Measurements from ENCODE around the gene ELAVL1.

ELAVL1 gene

DNA sequence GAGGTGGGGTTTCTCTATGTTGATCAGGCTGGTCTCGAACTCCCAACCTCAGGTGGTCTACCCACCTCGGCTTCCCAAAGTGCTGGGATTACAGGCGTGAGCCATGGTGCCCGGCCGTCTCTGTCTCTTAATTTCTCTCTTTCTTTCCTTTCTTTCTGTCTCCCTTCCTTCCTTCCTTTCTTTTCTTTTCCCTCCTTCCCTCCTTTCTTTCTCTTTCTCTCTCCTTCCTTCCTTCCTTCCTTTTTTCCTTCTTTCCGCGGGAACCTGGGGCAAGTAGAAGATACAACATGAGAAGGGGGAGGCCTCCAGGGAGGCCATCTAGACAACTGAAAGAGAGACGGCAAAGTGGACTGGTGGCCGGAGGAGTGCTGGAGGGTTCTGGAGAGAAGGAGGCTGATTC is 15.2 kb upstream of the ELAVL1 start:
- H3K79me2 ChIP-seq (ENCODE audit: control insufficient read depth, insufficient read depth, low read length, unreplicated experiment) = no peaks in the 10 kb centered on the region
- H3K27ac ChIP-seq (ENCODE audit: low read depth, low read length) = no peak overlapping the region

DNA sequence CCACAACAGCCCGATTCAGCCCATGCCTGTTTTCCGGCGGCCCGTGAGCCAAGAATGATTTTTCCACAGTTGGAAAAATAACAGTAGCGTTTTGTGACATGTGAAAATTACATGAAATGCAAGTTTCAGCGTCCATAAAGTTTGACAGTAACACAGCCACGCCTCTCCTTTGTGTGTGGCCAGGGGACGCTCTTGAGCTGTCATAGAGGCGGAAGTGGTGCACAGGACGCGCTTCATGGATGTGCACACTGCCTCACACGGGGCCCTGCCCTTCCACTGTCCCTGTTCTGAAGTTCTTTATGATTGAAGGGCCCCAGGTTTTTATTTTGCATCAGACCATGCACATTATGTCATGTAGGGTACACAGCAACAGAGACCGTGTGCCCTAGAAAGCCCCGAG is 12.4 kb upstream of the ELAVL1 start:
- H3K4me3 ChIP-seq (ENCODE audit: low read depth, low read length) = no peak overlapping the region
- H3K79me2 ChIP-seq (ENCODE audit: control insufficient read depth, insufficient read depth, low read length, unreplicated experiment) = no peaks in the 10 kb centered on the region
- H2AFZ ChIP-seq (ENCODE audit: low read length, unreplicated experiment) = no peak overlapping the region
- no peak overlapping the region for H3K27ac ChIP-seq (ENCODE audit: low read depth, low read length)
- no peaks in the 10 kb centered on the region for H3K4me1 ChIP-seq (ENCODE audit: control insufficient read depth, insufficient read depth, low read length, unreplicated experiment)
- H3K27me3 ChIP-seq (ENCODE audit: insufficient read depth, low read length) = no peaks in the 10 kb centered on the region
- no peaks in the 10 kb centered on the region for H3K36me3 ChIP-seq (ENCODE audit: insufficient read depth, low read length)

More for the DNA sequence above, 15.2 kb upstream of the ELAVL1 start:
- no peaks in the 10 kb centered on the region for H3K4me1 ChIP-seq (ENCODE audit: control insufficient read depth, insufficient read depth, low read length, unreplicated experiment)
- H3K27me3 ChIP-seq (ENCODE audit: insufficient read depth, low read length) = no peaks in the 10 kb centered on the region
- H3K4me3 ChIP-seq (ENCODE audit: low read depth, low read length) = no peak overlapping the region
- no peaks in the 10 kb centered on the region for H3K36me3 ChIP-seq (ENCODE audit: insufficient read depth, low read length)
- no peak overlapping the region for H2AFZ ChIP-seq (ENCODE audit: low read length, unreplicated experiment)

DNA sequence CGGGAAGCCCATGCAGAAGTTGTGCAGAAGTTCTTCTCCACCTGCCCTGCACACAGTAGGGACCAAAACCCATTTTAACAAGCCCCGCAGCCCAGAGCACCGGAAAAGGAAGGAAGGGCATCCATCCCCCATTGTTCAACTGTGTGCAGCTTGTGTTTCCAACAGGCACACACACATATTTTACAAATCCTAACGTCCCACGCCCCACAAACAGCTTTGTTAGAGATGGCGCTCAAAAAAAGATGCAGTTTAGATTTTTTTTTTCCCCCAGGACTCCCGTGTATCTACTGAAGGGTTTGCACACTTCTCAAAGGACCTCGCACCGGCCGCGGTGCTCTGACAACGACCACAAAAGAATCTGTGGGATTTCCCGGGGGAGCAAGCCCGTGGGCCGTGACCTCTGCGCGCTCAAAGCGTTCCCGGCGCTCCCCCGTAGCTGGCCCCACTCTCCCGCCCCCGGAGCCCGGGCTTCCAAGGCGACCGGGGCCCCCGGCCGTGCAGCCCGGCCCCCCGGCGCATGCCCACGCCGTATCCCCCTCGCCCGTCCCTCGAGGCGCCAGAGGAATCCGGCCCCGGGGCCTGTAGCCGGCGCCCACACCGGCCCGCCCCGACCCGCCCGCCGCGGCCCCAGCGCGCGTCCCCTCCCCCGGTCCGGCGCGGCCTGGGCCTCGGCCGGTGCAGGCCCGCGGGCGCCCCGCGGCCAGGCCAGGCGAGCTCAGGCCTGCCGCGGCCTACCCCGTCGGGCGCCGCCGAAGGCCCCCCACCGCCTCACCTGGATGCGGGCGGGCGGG is 523 bp downstream of the ELAVL1 start:
- Histone ChIP-seq H3K27ac (ENCODE audit: low read depth, low read length) (peak overlapping the region; percentile 41), H3K79me2 (ENCODE audit: control insufficient read depth, insufficient read depth, low read length, unreplicated experiment) (peaks cover 52% of the 10 kb centered on the region), H2AFZ (ENCODE audit: low read length, unreplicated experiment) (no peak overlapping the region), H3K4me1 (ENCODE audit: control insufficient read depth, insufficient read depth, low read length, unreplicated experiment) (peaks cover 8% of the 10 kb centered on the region), H3K27me3 (ENCODE audit: insufficient read depth, low read length) (no peaks in the 10 kb centered on the region), H3K36me3 (ENCODE audit: insufficient read depth, low read length) (no peaks in the 10 kb centered on the region), H3K4me3 (ENCODE audit: low read depth, low read length) (peak overlapping the region; percentile 95)

DNA sequence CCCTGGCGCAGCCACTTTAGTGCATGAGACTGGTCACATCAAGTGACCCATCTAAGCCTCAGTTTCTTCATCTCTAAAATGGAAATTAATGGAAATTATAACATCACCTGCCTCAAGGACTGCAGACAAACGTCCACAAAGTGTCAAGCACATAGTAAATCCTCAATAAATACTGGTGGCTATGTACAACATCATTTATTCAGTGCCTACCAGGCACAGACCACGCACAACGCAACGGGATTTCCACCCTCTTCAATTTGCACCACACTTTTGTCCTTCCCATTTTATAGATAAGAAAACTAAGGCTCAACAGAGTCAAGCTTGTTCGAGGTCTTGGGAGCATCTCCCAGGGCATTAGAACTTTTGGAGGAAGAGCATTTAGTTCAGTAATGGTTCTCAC is 1.4 kb downstream of the ELAVL1 start:
- no peak overlapping the region for H2AFZ ChIP-seq (ENCODE audit: low read length, unreplicated experiment)
- H3K79me2 ChIP-seq (ENCODE audit: control insufficient read depth, insufficient read depth, low read length, unreplicated experiment) = peaks cover 61% of the 10 kb centered on the region
- H3K27ac ChIP-seq (ENCODE audit: low read depth, low read length) = no peak overlapping the region
- peak overlapping the region; percentile 95 for H3K4me3 ChIP-seq (ENCODE audit: low read depth, low read length)
- H3K27me3 ChIP-seq (ENCODE audit: insufficient read depth, low read length) = no peaks in the 10 kb centered on the region
- H3K36me3 ChIP-seq (ENCODE audit: insufficient read depth, low read length) = no peaks in the 10 kb centered on the region
- H3K4me1 ChIP-seq (ENCODE audit: control insufficient read depth, insufficient read depth, low read length, unreplicated experiment) = peaks cover 8% of the 10 kb centered on the region

DNA sequence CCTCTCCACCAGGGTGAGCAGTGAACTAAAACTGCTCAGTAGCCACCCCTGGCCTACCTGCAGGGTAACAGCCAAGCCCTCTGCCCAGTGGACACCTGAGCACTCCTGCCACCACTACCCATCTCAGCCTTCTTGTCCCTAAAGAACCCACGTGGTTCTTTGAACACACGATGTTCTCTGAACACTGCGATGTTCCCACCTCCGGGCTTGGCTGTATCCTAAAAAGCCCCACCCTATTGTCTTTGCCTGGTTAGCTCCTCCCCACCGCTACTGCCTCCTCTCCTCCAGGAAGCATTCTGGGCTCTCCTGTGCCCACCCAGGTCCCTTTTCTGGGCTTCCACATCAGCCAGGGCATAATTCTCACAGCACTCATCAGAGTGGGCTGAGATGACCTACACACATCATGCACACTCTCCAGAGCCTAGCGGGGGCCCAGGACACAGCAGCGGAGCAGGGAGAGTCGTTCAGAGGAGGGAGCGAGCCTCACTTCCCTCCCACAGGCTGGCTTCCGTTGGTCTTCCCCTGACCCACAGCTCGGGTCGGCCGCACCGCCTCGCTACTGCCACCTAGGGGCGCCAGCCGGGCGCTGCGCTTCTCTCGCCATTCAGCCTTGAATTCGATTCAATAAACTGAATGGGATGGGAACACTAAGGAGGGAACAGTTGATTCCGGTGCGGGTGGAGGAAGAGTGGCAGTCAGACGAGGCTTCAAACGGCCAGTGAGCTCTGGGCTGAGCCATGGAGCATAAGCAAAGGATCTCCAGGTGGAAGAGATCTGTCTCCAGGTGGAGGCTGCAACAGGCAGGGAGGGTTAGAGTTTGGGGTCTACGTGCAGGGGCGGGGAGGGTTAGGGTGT is 3.2 kb downstream of the ELAVL1 start:
- Histone ChIP-seq H3K27me3 (ENCODE audit: insufficient read depth, low read length) (no peaks in the 10 kb centered on the region), H3K79me2 (ENCODE audit: control insufficient read depth, insufficient read depth, low read length, unreplicated experiment) (peaks cover 79% of the 10 kb centered on the region), H2AFZ (ENCODE audit: low read length, unreplicated experiment) (no peak overlapping the region), H3K36me3 (ENCODE audit: insufficient read depth, low read length) (no peaks in the 10 kb centered on the region), H3K27ac (ENCODE audit: low read depth, low read length) (peak overlapping the region; percentile 33), H3K4me1 (ENCODE audit: control insufficient read depth, insufficient read depth, low read length, unreplicated experiment) (peaks cover 8% of the 10 kb centered on the region), H3K4me3 (ENCODE audit: low read depth, low read length) (peak overlapping the region; percentile 67)

DNA sequence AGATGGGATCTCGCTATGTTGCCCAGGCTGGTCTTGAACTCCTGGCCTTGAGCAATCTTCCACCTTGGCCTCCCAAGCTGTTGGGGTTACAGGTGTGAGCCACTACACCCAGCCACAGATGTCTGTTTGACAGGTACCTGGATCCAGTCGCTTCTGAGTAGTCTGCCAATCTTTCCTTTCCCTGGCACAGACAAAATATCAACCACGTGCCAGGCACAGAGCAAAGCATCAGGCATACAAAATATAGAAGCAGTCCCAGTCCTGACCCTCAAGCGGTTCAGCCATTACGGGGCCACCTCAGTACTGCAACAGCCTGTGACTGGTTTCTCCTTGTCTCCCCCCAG is 3.8 kb downstream of the ELAVL1 start:
- Histone ChIP-seq H3K79me2 (ENCODE audit: control insufficient read depth, insufficient read depth, low read length, unreplicated experiment) (peaks cover 84% of the 10 kb centered on the region), H3K4me1 (ENCODE audit: control insufficient read depth, insufficient read depth, low read length, unreplicated experiment) (peaks cover 8% of the 10 kb centered on the region), H3K4me3 (ENCODE audit: low read depth, low read length) (peak overlapping the region; percentile 67), H3K27me3 (ENCODE audit: insufficient read depth, low read length) (no peaks in the 10 kb centered on the region), H3K27ac (ENCODE audit: low read depth, low read length) (peak overlapping the region; percentile 33; the same call in 1 of the 2 replicates), H2AFZ (ENCODE audit: low read length, unreplicated experiment) (no peak overlapping the region), H3K36me3 (ENCODE audit: insufficient read depth, low read length) (no peaks in the 10 kb centered on the region)

DNA sequence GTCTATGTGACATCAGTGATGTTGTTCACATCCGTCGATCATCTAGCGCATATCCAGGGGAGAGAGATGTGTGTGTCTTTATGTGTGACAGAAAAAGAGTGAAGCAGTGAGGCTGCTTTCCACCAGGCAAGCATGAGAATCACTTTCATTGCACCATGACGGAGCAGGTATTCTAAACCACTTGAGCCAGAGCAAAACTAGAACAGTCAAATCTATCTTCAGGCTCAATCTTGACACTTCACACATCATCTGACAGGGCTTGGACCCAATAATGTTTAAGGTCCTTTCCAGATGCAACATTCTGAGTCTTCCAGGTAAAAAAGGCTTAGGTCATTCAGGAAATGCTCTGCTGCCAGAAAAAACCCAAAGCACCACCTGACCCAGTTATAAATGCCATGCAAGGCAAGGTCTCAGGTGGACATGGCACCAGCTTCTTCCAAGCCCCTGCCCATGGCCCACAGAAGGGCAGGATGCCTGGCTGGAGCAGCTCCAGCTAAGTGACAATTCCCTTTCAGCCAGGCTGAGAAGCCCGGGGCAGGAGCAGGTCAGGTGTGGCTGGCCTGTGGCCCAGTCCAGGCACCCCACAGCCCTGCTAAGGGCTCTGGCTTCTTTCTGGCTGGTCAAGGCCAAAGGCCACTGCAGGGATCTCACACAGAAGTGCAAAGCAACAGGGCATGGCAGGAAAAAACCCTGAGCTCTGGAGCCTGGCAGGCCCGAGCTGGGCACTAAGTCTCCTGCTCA is 5.0 kb downstream of the ELAVL1 start:
- Histone ChIP-seq H3K4me1 (ENCODE audit: control insufficient read depth, insufficient read depth, low read length, unreplicated experiment) (peaks cover 8% of the 10 kb centered on the region), H3K79me2 (ENCODE audit: control insufficient read depth, insufficient read depth, low read length, unreplicated experiment) (peaks cover 89% of the 10 kb centered on the region), H3K4me3 (ENCODE audit: low read depth, low read length) (no peak overlapping the region), H3K27me3 (ENCODE audit: insufficient read depth, low read length) (no peaks in the 10 kb centered on the region), H3K27ac (ENCODE audit: low read depth, low read length) (no peak overlapping the region), H3K36me3 (ENCODE audit: insufficient read depth, low read length) (no peaks in the 10 kb centered on the region), H2AFZ (ENCODE audit: low read length, unreplicated experiment) (no peak overlapping the region)

DNA sequence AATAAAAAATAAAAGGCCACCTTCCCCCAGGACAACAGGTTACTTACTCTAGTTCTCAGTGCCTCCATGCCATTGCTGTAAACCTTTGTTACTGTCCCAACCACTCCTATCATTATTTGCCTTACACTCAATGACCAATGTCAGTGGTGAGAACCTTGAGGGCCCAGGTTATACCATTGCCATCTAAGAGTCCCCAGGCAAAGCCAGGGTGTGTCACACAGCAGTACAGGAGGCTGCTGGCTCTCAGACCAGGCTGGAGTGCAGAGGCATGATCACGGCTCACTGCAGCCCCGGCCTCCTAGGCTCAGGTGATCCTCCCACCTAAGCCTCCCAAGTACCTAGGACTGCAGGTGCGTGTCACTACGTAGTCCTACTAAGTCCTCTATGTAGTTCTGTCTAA is 6.1 kb downstream of the ELAVL1 start:
- Histone ChIP-seq H3K4me3 (ENCODE audit: low read depth, low read length) (no peak overlapping the region), H3K27ac (ENCODE audit: low read depth, low read length) (no peak overlapping the region), H3K36me3 (ENCODE audit: insufficient read depth, low read length) (no peaks in the 10 kb centered on the region), H3K4me1 (ENCODE audit: control insufficient read depth, insufficient read depth, low read length, unreplicated experiment) (peaks cover 8% of the 10 kb centered on the region), H3K27me3 (ENCODE audit: insufficient read depth, low read length) (no peaks in the 10 kb centered on the region), H3K79me2 (ENCODE audit: control insufficient read depth, insufficient read depth, low read length, unreplicated experiment) (peaks cover 92% of the 10 kb centered on the region), H2AFZ (ENCODE audit: low read length, unreplicated experiment) (no peak overlapping the region)

DNA sequence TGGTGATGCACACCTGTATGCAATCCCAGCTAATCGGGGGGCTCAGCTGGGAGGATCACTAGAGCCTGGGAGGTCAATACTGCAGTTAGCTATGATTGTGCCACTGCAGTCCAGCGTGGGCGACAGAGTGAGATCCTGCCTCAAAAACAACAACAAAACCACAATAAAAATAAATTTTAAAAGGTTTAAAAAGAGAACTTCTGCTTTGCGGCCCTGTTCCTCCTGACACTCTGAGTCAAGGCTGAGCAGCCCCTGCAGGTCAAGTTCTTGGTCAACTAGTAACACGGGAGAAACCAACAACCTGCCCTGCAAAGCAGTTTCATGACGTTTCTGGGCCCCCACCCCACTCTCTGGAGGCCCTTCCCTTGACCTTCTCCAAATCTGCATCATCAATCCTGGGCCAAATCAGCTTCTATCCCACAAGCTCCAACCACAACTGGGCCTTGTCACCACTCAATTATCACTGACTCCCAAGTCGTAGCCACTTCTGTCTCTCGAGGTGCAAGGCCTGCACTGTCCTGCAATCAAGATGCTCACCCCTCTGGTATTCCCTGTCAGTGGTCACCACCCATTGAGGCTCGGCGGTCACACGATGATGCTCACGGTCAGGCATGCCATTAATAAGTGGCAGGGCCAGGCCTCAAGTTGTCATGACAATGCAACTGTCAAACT is 7.5 kb downstream of the ELAVL1 start:
- H3K27ac ChIP-seq (ENCODE audit: low read depth, low read length) = no peak overlapping the region
- H3K27me3 ChIP-seq (ENCODE audit: insufficient read depth, low read length) = no peaks in the 10 kb centered on the region
- no peaks in the 10 kb centered on the region for H3K36me3 ChIP-seq (ENCODE audit: insufficient read depth, low read length)
- no peak overlapping the region for H3K4me3 ChIP-seq (ENCODE audit: low read depth, low read length)
- no peak overlapping the region for H2AFZ ChIP-seq (ENCODE audit: low read length, unreplicated experiment)
- H3K4me1 ChIP-seq (ENCODE audit: control insufficient read depth, insufficient read depth, low read length, unreplicated experiment) = peaks cover 5% of the 10 kb centered on the region
- peaks cover 96% of the 10 kb centered on the region for H3K79me2 ChIP-seq (ENCODE audit: control insufficient read depth, insufficient read depth, low read length, unreplicated experiment)

DNA sequence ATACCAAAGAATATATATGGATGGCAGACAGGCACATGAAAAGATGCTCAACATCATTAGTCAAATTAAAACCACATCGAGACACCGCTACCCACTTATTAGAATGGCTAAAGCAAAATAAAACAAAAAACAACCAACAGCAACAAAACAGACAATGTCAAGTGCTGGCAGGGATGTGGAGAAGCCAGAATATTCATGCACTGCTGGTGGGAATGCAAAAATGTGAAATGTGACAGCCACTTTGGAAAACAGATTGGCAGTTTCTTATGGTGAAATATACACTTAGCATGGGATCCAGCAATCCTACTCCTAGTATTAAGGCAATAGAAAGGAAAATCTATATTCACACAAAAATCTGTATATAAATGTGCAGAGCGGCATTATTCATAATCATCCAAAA is 8.6 kb downstream of the ELAVL1 start:
- Histone ChIP-seq H3K79me2 (ENCODE audit: control insufficient read depth, insufficient read depth, low read length, unreplicated experiment) (peaks cover 96% of the 10 kb centered on the region), H3K4me3 (ENCODE audit: low read depth, low read length) (no peak overlapping the region), H3K27me3 (ENCODE audit: insufficient read depth, low read length) (no peaks in the 10 kb centered on the region), H3K4me1 (ENCODE audit: control insufficient read depth, insufficient read depth, low read length, unreplicated experiment) (peaks cover 2% of the 10 kb centered on the region), H3K27ac (ENCODE audit: low read depth, low read length) (no peak overlapping the region), H3K36me3 (ENCODE audit: insufficient read depth, low read length) (no peaks in the 10 kb centered on the region), H2AFZ (ENCODE audit: low read length, unreplicated experiment) (no peak overlapping the region)
